ENCODE measurements around the gene WDR6. TPM values are rescaled to one million over a fixed set of nuclear protein-coding genes. Genes with fewer than 3 reads are reported as not detected.

The WDR6 gene
- total RNA-seq, 1 experiment from 2014 or later, result 138 TPM

DNA sequence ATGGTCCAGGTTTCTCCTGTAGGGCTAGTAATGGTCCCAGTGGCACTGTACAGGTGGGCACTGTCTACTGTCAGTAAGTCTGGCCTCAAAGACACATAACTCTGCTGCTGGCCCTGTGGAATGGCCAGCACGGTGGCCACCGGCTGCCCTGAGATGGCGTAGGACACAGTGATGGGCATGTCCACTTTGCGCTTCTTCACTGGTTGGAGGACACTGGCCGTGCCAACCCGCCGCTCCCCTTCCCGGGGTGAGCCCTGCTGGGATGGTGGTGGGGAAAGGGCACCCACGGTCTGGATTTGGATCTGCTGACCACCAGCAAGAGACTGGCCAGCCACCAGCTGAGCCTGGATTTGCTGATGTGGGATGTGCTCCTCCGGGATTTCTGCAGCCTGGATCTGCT lies 50.1 kb downstream of the WDR6 start:
- intact Hi-C loops (cut with micrococcal nuclease; ENCODE audit: unreplicated experiment), result no loop called here
- Mint-ChIP-seq H3K4me3 (ENCODE audit: low read depth, unreplicated experiment) (no peak overlapping the region), H3K27ac (ENCODE audit: unreplicated experiment) (no peak overlapping the region), H3K9me3 (ENCODE audit: low read depth, unreplicated experiment) (no peaks in the 10 kb centered on the region), H3K36me3 (ENCODE audit: insufficient read depth, unreplicated experiment) (peaks cover 41% of the 10 kb centered on the region), H3K27me3 (ENCODE audit: unreplicated experiment) (no peaks in the 10 kb centered on the region), H3K4me1 (ENCODE audit: low read depth, unreplicated experiment) (peaks cover 8% of the 10 kb centered on the region)
- no peak for DNase-seq
- CTCF ChIA-PET, result no interaction called here
- TSS peak; percentile 31 for BruUV-seq (replicated peaks)
- TF ChIP-seq, protein P1, sequence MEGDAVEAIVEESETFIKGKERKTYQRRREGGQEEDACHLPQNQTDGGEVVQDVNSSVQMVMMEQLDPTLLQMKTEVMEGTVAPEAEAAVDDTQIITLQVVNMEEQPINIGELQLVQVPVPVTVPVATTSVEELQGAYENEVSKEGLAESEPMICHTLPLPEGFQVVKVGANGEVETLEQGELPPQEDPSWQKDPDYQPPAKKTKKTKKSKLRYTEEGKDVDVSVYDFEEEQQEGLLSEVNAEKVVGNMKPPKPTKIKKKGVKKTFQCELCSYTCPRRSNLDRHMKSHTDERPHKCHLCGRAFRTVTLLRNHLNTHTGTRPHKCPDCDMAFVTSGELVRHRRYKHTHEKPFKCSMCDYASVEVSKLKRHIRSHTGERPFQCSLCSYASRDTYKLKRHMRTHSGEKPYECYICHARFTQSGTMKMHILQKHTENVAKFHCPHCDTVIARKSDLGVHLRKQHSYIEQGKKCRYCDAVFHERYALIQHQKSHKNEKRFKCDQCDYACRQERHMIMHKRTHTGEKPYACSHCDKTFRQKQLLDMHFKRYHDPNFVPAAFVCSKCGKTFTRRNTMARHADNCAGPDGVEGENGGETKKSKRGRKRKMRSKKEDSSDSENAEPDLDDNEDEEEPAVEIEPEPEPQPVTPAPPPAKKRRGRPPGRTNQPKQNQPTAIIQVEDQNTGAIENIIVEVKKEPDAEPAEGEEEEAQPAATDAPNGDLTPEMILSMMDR (IDR thresholded peaks at IDR 0.05; ENCODE audit: unreplicated experiment), result no peak

DNA sequence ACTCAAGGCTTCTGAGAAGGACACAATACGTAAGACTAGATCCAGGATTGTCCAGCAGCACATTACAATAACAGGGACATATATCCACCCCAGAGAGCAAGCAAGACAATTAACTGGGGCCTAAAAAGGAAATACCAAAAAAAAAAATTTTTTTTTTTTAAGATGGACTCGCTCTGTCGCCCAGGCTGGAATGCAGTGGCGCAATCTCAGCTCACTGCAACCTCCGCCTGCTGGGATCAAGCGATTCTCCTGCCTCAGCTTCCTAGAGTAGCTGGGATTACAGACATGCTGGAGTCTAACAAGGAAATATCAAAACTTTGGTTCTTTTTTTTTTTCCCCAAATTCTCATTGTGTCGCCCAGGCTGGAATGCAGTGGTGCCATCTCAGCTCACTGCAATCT lies 50.8 kb downstream of the WDR6 start:
- Mint-ChIP-seq H3K9me3 (ENCODE audit: low read depth, unreplicated experiment) (no peaks in the 10 kb centered on the region), H3K36me3 (ENCODE audit: insufficient read depth, unreplicated experiment) (peaks cover 37% of the 10 kb centered on the region), H3K4me3 (ENCODE audit: low read depth, unreplicated experiment) (no peak overlapping the region), H3K4me1 (ENCODE audit: low read depth, unreplicated experiment) (peaks cover 8% of the 10 kb centered on the region), H3K27me3 (ENCODE audit: unreplicated experiment) (no peaks in the 10 kb centered on the region), H3K27ac (ENCODE audit: unreplicated experiment) (no peak overlapping the region)
- CTCF ChIA-PET, result no interaction called here
- DNase-seq, result no peak
- BruUV-seq (replicated peaks), result no TSS peak
- TF ChIP-seq, protein P1 (IDR thresholded peaks at IDR 0.05; ENCODE audit: unreplicated experiment), result no peak
- intact Hi-C loops (cut with micrococcal nuclease; ENCODE audit: unreplicated experiment), result no loop called here

Small RNAs within 50 kb of the gene (microRNA-seq; reads per million reads assigned to microRNA genes)
- gene MIR191 (14,858 reads per million, percentile 97 among the genes with 10 or more reads in this experiment), gene MIR425 (7,014 reads per million, percentile 94 among the genes with 10 or more reads in this experiment)

Other genes with a start within 250 kb of the WDR6 start
- gene PRKAR2A, start 159.5 kb upstream of the WDR6 start, total RNA-seq (2022), result 39.0 and 48.0 TPM in 2 replicates
- gene SLC25A20, start 108.5 kb upstream of the WDR6 start, total RNA-seq (2022), result 7.9 and 11.4 TPM in 2 replicates
- 98.4 and 109 TPM in 2 replicates for gene ARIH2, start 88.5 kb upstream of the WDR6 start, total RNA-seq (2022)
- gene P4HTM, start 17.1 kb upstream of the WDR6 start, total RNA-seq (2022), result 63.0 and 72.0 TPM in 2 replicates
- gene DALRD3, start 11.2 kb downstream of the WDR6 start, total RNA-seq (2022), result 35.1 and 40.9 TPM in 2 replicates
- 124 and 133 TPM in 2 replicates for gene NDUFAF3, start 14.7 kb downstream of the WDR6 start, total RNA-seq (2022)
- 160 and 184 TPM in 2 replicates for gene IMPDH2, start 22.0 kb downstream of the WDR6 start, total RNA-seq (2022)
- 97.8 and 107 TPM in 2 replicates for gene QRICH1, start 86.7 kb downstream of the WDR6 start, total RNA-seq (2022)
- gene QARS1, start 97.4 kb downstream of the WDR6 start, total RNA-seq (2022), result 179 and 248 TPM in 2 replicates
- 44.3 and 51.0 TPM in 2 replicates for gene USP19, start 113.4 kb downstream of the WDR6 start, total RNA-seq (2022)
- 288 and 316 TPM in 2 replicates for gene LAMB2, start 125.7 kb downstream of the WDR6 start, total RNA-seq (2022)
- gene CCDC71, start 158.9 kb downstream of the WDR6 start, total RNA-seq (2022), result 19.2 and 20.2 TPM in 2 replicates
- gene KLHDC8B, start 164.2 kb downstream of the WDR6 start, total RNA-seq (2022), result 5.4 and 7.1 TPM in 2 replicates